Kidney (tissue), 14 donors: ENCODE data around the gene NT5DC1. TPM values are rescaled to one million over a fixed set of nuclear protein-coding genes. Genes with fewer than 3 reads are reported as not detected.

Experiments used
- DNase-seq, 5 donors: peaks; one replicate each; pipeline ENCODE4 v3.0.0-alpha.2; 2013 to 2020
- FAIRE-seq: peaks from 2 replicates; lab custom pipeline; 2012; peaks lifted over from hg19 to GRCh38; lab: Jason Lieb, UNC
- H3K27ac ChIP-seq, 2 donors: one replicate each; pipeline ENCODE4 v1.7.0; 2013; ENCODE audit warnings: low read depth in 2 of 2, low read length in 2 of 2, inconsistent platforms in 1 of 2
- H3K27me3 ChIP-seq: one replicate; pipeline ENCODE4 v1.7.1; 2013; ENCODE audit warnings: low read length, inconsistent platforms; ENCODE audit not compliant: control insufficient read depth, insufficient read depth
- H3K36me3 ChIP-seq, 3 donors: one replicate each; pipeline versions ENCODE4 v1.7.0 to v1.7.1; 2013; ENCODE audit warnings: low read length in 3 of 3, control low read depth in 1 of 3, inconsistent platforms in 1 of 3; ENCODE audit not compliant: insufficient read depth in 3 of 3, control insufficient read depth in 2 of 3
- H3K4me1 ChIP-seq, 3 donors: one replicate each; pipeline versions ENCODE4 v1.7.0 to v1.7.1; 2013; ENCODE audit warnings: low read length in 3 of 3, inconsistent platforms in 1 of 3, low read depth in 1 of 3; ENCODE audit not compliant: control insufficient read depth in 2 of 3, insufficient read depth in 2 of 3
- H3K4me3 ChIP-seq, 3 donors: one replicate each; pipeline versions ENCODE4 v1.7.0 to v1.8.1; 2013; ENCODE audit warnings: low read length in 3 of 3, control low read depth in 1 of 3, inconsistent platforms in 1 of 3
- H3K9ac ChIP-seq, 3 donors: one replicate each; pipeline versions ENCODE4 v1.7.0 to v1.7.1; 2013; ENCODE audit warnings: low read length in 3 of 3, control low read depth in 1 of 3, inconsistent platforms in 1 of 3
- H3K9me3 ChIP-seq, 3 donors: one replicate each; pipeline versions ENCODE4 v1.7.0 to v1.7.1; 2013; ENCODE audit warnings: low read length in 3 of 3, control low read depth in 1 of 3, inconsistent platforms in 1 of 3; ENCODE audit not compliant: control insufficient read depth in 2 of 3, insufficient read depth in 1 of 3
- intact Hi-C: fragments of 100-400 bp; cut with DNase I; formaldehyde crosslinking; loops from one replicate; pipeline ENCODE4 v1.11.1; 2022
- polyA plus RNA-seq: library from polyadenylated mRNA; stranded (reverse); fragments of 350-450 nt; fragmentation: Illumina TruSeq; extraction: RNeasy Lipid Tissue Mini Kit (QIAGEN cat#74804); gene quantifications from one replicate; pipeline ENCODE4 v1.2.3, GENCODE V29; 2014; ENCODE audit warnings: low read depth, low replicate concordance; ENCODE audit not compliant: insufficient read depth
- total RNA-seq: library from RNA; stranded (reverse); fragmentation: NEBNext Ultra II Directional; extraction: Animal tissue kit (Norgen Biotek cat#: 25700); gene quantifications from one replicate; pipeline ENCODE4 v1.2.1, GENCODE V29; 2021
- TF ChIP-seq, protein P1 (sequence below): IDR thresholded peaks from 3 replicates; pipeline ENCODE4 v1.5.1; 2012; ENCODE audit warnings: mild to moderate bottlenecking, moderate library complexity, borderline replicate concordance; ENCODE audit not compliant: insufficient read depth; ENCODE audit errors: extremely low read depth
- donor health status: control.
- donor health status: control.
- donor health status: control.
- donor health status: control.
- donor health status: control.
- donor health status: DM: yes; HTN: yes; CAD: no.
- donor health status: Normal renal cell carcinoma (clear cell type).

NT5DC1 gene
- total and polyA plus RNA-seq, 2 donors from 2014 or later = 34.8 to 41.7 TPM

DNA sequence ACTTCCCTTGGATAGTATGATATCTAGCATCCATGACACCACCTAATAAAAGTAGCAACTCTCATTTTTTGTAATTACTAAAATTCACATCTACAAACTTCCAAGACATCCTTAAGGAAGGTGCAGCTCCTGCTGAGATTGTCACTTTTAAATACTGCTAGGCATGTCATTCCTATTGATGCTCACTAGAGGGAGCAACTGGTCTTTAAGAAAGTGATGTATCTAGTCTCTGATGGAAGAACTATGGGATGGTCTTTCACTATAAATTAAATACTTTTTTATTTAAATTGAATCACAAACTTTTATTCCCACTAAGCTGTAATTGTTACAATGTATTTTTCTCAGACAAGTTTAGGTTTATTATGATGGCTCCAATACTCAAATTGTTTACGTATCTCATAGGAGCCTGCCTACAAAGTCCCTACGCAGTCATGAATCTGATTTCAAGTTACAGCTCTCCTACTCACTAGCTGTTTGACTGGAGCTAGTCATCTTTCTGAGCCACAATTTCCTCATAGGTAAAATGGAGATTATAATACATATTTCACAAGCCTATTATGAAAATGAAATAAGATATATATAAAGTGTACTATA, 187.1 kb downstream of the NT5DC1 start:
- Histone ChIP-seq H3K27ac (no peak overlapping the region), H3K4me1 (peaks cover 0 to 3% (median 0%) of the 10 kb centered on the region in 3 donors), H3K9ac (no peak overlapping the region), H3K9me3 (no peaks in the 10 kb centered on the region), H3K36me3 (no peaks in the 10 kb centered on the region), H3K4me3 (no peak overlapping the region), H3K27me3 (no peaks in the 10 kb centered on the region)
- TF ChIP-seq, protein P1, sequence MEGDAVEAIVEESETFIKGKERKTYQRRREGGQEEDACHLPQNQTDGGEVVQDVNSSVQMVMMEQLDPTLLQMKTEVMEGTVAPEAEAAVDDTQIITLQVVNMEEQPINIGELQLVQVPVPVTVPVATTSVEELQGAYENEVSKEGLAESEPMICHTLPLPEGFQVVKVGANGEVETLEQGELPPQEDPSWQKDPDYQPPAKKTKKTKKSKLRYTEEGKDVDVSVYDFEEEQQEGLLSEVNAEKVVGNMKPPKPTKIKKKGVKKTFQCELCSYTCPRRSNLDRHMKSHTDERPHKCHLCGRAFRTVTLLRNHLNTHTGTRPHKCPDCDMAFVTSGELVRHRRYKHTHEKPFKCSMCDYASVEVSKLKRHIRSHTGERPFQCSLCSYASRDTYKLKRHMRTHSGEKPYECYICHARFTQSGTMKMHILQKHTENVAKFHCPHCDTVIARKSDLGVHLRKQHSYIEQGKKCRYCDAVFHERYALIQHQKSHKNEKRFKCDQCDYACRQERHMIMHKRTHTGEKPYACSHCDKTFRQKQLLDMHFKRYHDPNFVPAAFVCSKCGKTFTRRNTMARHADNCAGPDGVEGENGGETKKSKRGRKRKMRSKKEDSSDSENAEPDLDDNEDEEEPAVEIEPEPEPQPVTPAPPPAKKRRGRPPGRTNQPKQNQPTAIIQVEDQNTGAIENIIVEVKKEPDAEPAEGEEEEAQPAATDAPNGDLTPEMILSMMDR = peak; percentile 85
- intact Hi-C loops = loop anchor here (10.0 kb wide), 1 partner anchor 277 kb away; no protein-coding TSS in a partner anchor
- peak; percentile 98 for FAIRE-seq
- DNase-seq = peak in 2 of 5 donors; percentile 49 to 76

DNA sequence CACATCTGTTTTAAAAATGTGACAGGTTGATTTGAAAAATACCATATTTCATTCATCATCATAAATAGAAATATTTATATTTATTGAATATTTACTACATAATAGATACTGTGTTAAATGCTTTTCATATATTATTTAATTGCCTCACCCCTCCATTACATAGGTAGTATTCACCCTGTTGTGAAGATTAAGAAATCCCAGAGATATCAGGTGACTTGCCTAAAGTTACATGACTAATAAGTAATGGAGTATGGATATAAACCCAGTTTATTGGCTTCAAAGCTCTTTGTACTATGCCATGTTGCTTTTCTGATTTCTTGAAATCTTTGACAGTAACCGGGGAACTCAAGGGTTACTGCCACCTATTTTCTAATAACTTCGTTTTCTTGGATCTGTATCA, 189.2 kb downstream of the NT5DC1 start:
- TF ChIP-seq, protein P1 = no peak
- H3K4me1 ChIP-seq = no peaks in the 10 kb centered on the region
- FAIRE-seq = no peak
- no peak overlapping the region for H3K4me3 ChIP-seq
- no peaks in the 10 kb centered on the region for H3K27me3 ChIP-seq
- intact Hi-C loops = loop anchor here (10.0 kb wide), 2 partner anchors 245 to 275 kb away; no protein-coding TSS in a partner anchor
- H3K27ac ChIP-seq = no peak overlapping the region
- H3K9me3 ChIP-seq = no peaks in the 10 kb centered on the region
- H3K9ac ChIP-seq = no peak overlapping the region
- no peaks in the 10 kb centered on the region for H3K36me3 ChIP-seq
- no peak for DNase-seq

DNA sequence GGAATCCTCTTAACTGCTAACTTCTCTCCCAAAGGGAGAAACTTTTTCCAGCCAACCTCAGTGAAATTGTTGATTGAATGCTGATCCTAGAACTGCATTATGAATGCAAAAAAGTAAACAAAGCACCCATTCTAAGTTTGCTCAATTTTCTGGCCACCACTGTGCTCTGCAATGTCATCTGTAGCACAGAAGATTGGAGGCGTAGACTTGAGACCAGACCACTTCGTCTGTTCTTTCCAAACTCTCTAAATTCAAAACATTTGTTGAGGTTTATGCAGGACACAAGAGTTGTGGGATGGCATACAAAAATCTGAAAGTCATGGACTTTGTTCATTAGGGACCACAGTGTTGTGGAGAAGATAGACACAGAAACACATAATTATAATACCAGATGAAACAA, 190.1 kb downstream of the NT5DC1 start:
- Histone ChIP-seq H3K9me3 (no peaks in the 10 kb centered on the region), H3K27me3 (no peaks in the 10 kb centered on the region), H3K4me1 (no peaks in the 10 kb centered on the region), H3K4me3 (no peak overlapping the region), H3K27ac (no peak overlapping the region), H3K36me3 (no peaks in the 10 kb centered on the region), H3K9ac (no peak overlapping the region)
- DNase-seq (no peak), FAIRE-seq (no peak)
- intact Hi-C loops = loop anchor here (10.0 kb wide), 1 partner anchor 244 kb away; no protein-coding TSS in a partner anchor
- TF ChIP-seq, protein P1 = no peak
